ENCODE data around the gene DACH1.

Gene DACH1

DNA sequence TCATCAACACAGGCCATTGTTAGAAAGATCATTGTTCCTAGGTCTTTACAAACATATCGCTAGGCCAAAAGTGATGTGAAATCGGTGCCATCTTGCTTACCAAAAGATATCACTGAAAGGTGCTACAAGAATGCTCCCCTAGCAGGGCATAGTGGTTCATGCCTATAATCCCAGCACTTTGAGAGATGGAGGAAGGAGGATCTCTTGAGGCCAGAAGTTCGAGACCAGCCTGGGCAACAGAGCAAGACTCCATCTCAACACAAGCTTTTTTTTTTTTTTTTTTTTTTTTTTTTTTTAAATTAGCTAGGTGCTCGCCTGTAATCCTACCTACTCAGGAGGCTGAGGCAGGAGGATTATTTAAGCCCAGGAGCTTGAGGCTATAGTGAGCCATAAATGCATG lies 92.1 kb downstream of the DACH1 start:
- DNase-seq (ENCODE audit: low read depth) = no peak

- no peak for DNase-seq (ENCODE audit: low read depth)
These were observed 93.5 kb downstream of the DACH1 start for GRCh38 chr13:71773531-71773930.

DNA sequence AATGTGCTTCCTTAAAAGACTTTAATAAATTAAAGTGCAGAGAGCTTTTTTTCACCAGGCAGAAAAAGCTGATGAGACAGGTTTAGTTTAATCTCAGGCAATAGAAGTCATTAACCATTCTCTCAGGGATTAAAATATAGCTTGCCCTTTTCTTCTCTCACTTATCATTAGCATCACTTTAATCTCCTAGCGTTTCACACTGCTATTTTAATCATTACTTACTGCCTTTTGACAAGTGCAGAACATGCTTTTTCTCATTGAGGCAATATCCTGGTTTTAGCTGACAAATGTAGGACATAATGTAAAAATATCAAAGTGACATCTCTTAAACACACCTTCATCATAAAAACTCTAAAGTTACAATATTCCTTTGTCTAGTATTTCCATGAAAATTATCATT lies 94.6 kb downstream of the DACH1 start:
- no peak for DNase-seq (ENCODE audit: low read depth)

- no peak for DNase-seq (ENCODE audit: low read depth)
These were observed 95.9 kb downstream of the DACH1 start for GRCh38 chr13:71771144-71771543.

- DNase-seq (ENCODE audit: low read depth) = no peak
These were observed 96.3 kb downstream of the DACH1 start for GRCh38 chr13:71770710-71771109.

- DNase-seq (ENCODE audit: low read depth) = no peak
These were observed 98.1 kb downstream of the DACH1 start for GRCh38 chr13:71768881-71769280.

DNA sequence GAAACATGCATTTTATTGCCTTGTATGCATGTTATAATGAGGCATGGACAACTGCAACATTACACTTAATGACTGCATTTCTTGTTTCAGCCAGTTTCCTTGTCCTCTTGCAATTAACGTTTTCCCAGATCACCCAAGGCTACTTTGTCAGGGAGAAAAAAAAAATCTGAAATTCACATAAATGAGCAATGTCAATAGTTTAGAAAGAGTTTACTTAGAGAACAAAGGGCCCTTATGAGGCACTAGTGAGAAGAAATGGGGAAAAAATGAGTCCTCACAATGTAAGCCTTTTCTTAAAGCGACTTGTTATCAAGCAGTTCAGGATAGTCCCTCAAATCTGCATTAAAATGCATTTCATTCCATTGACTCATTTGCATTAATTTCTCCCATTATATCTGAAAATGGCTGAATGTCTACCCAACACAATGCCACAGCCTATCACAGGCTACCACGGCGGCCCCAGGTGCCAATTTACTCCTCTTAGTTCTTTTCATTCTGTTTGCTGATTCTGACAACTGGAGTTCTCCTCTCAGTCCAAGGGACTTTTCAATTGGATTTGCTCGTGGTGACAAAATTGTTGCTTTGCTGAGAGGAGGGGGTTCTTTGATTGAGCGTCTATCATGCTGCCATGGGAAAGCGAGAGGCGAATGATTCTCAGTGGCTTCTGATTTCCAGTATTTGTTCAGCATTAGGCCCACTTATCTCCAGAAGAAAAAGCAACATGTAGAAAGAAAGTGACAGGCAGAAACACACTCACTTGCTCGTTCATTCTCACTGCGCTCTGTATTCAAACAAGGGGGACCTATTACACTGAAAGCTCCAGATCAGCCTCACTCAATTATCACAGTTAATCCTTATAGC lies 107.1 kb downstream of the DACH1 start:
- no peak for DNase-seq (ENCODE audit: low read depth)

DNA sequence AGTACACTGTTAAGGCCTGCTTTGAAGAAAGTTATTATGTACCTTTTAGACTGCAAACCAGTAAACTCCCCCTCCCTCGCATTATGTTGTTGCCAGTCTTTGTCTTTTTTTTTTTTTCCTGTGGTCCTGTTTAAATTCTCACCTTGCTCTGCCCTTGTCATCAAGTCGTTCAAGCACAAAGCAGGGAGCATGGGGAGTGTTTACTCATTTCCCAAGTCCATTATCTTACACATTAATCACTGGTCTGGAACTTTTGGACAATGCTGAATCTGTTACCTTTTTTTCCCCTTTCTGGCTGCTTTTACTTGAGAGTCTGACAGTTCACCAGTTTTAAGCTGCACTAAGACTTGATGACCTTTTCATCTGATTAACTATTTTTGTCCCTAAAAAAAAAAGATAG lies 108.2 kb downstream of the DACH1 start:
- DNase-seq (ENCODE audit: low read depth) = no peak

DNA sequence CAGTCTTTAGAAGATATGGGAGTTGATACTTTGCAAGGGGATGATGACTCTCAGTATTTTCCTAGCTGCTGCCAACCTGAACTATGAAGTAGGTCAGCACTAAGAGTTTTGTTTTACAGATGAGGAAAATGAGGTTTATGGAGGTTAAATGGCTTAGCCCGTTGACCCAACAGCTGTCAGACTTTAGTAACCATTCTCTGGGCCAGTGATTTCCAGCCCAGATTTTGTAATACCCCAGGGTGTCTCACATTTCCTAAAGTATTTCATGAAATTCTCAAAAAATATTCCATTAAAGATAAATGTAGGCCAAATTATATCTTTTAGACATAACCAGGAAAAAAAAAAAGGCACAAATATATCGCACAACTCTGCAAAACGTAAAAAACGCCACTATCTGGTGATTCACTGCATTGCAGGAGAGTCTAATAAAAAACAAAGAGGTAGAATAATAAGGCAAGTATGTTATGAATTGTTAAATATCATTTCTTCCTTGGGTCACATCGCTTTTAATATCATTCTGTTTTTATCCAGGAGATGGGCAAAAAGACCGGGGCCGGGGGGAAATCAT lies 112.5 kb downstream of the DACH1 start:
- DNase-seq (ENCODE audit: low read depth) = no peak

DNA sequence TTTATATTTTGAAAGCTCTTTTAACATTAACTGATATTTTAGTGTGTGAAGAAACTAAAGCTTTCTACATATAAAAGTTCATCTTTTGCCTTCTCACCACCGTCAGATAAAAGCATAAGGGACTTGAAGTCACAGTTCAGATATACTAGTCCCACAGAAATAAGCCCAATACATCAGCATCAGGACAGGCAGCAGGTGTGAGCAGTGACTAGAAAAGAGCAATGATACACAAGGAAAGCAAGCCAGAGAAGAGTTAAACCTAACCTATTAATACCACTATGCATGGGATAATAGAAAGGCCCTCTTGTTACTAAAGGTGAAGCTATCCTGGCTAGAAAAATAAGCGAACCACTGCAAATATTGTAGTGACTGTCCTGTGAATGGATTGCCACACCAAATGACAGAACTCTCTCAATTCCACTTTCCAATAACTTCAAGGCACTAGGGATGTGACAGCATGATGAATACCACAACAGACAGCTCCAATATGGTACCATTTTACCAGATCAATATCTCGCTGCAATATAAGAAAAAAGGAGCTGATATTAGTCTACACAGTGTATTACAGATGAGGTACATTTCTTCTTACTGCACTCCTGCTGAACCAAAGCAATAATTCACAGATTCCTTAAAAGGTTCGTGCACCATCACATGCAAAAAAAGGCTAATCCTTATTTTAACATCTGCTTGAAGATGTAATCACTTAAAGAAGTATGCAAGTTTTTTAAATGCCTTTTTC lies 114.1 kb downstream of the DACH1 start:
- DNase-seq (ENCODE audit: low read depth) = no peak

DNA sequence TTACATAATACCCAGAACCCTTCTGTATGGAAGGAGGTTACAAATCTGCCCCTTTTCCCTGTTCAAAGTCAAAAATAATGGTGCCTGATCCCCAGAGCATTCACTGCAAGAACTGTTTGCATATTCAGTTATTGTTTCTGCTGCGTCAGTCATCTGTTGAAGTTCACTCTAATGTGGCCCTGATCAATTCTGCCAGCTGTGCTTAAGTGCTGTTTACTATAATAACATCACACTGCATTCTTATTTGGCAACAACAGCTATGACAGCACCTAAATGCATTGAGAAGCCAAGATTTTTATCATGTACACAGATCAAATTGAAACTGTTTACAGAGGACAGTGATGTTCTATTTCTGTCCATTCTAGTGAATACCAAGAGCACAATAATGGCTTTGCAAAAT lies 115.9 kb downstream of the DACH1 start:
- no peak for DNase-seq (ENCODE audit: low read depth)

DNA sequence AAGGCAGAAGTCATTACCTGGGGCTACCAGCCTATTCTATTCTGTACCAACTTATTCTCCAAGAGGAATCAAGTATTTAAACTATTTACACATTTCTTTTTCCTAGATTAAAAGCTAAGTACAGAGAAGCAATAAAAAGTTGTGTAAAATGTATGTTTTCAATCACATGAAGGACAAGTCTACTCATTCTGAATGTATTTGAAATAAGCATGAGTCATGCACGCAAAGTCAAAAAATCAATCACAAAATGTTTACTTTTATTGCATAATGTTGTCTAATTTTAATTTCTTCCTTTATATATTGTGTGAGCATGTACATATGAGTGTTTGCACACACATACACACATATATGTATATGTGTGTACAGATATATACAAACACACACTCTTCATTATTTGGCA lies 136.7 kb downstream of the DACH1 start:
- DNase-seq (ENCODE audit: low read depth) = no peak

- no peak for DNase-seq (ENCODE audit: low read depth)
These were observed 137.6 kb downstream of the DACH1 start for GRCh38 chr13:71729441-71729840.

- no peak for DNase-seq (ENCODE audit: low read depth)
These were observed 139.3 kb downstream of the DACH1 start for GRCh38 chr13:71727662-71728061.

DNA sequence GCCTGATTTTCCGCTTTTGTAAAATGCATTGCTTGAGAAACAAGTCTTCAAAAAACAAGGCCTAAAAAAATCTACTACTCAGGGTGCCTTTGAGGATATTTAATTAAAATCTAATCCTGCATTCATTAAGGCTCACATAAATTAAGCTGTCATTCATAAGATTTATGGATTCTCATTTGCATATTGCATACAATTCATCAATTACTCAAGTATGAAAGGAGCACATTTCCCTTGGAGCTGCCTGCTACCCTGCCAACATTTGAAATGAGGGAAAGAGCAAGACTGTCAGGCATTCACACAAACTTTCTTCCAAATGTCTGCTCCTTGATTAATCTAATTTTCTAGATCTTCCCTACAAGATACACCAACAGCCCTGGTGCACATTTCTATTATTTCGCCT lies 140.0 kb downstream of the DACH1 start:
- DNase-seq (ENCODE audit: low read depth) = no peak

DNA sequence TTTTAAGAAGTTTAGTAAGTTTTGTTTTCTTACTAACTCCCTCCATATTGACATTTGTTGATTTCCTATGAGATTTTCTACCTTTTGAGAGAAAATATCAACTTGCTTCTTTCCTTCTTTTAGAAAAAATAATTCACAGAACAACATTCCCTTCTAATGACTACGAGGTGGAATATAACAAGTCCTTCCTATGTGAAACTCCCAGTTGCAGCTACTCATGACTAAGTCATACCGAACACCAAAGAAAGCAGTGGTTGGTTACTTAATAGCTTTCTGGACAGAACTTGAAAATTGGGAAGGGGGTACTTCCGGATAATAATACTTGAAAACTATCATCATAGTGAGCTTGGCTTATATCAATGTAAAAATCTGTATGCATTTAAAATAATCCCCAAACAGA lies 144.8 kb downstream of the DACH1 start:
- DNase-seq (ENCODE audit: low read depth) = no peak

DNA sequence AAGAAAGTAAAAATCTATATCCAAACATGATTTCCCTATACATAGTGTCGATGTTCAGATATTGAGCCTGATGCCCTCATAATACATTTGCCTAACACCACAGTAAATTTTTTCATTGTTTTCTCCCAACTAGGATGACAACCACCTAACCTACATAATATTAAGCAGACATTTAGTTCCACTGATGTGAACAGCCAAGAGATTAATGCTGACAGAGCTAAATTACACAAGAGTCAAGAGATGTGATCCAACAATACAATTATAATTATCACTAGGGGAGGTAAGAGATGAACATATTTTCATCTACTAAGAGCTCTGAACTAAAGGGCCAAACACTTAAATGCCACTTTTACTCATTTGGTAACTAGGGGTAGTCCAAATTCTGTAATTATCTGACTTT lies 145.9 kb downstream of the DACH1 start:
- no peak for DNase-seq (ENCODE audit: low read depth)

GRCh38 chr13:71718931-71719330 lies 148.1 kb downstream of the DACH1 start:
- DNase-seq (ENCODE audit: low read depth) = no peak

GRCh38 chr13:71714802-71715375 lies 152.1 kb downstream of the DACH1 start:
- no peak for DNase-seq (ENCODE audit: low read depth)

GRCh38 chr13:71712988-71713653 lies 153.9 kb downstream of the DACH1 start:
- DNase-seq (ENCODE audit: low read depth) = no peak

DNA sequence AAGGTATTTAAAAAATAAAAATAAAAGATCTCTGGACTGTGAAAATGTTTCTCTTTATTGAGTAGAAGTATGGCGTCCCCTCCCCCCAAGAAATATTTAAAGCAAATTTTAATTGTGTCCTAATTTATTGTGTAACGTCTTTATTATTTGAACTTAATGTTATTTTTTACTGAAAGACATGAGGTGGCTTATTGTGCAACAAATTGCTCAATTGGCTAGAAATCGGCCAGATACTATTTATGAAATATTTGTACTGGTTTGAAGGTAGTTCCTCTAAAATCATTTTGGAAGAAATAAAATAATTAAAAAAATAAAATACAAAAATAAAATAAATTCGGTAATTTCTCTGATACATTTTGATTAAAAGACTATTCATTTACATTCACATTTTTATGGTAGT lies 162.3 kb downstream of the DACH1 start:
- no peak for DNase-seq (ENCODE audit: low read depth)

DNA sequence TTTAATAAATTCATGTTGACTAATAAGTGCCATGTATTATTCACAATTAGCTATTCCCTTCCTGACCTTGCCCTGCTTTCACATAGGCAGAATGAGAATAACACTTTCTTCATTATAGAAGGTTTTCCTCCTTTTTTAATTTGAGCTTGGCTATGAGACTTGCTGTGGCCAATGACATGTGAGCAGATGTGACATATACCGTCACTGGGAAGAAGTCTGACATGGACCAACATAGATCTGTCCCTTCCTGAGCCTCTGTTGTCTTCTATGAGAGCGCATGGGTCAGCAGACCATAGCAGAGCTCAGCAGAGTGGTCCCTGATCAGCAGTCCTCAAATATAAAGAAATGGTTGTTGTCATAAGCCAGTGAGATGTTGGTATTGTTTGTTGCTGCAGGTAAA lies 163.9 kb downstream of the DACH1 start:
- DNase-seq (ENCODE audit: low read depth) = no peak

Data from activated T-helper 9 cell treated with anti-CD3 and anti-CD28 coated beads, Interleukin-2, amount 50 U/mL, for 16 hours (primary cell).